ENCODE data around the gene ADAD1.

ADAD1 gene

GRCh38 chr4:122450847-122451246 is 72.0 kb downstream of the ADAD1 start:
- no peak overlapping the region for H3K4me3 ChIP-seq (replicated peaks; ENCODE audit: low read depth, low read length)
- DNase-seq (ENCODE audit: extremely low read depth, low read depth): peak; percentile 9
- peak; percentile 19 for TF ChIP-seq CTCF (IDR thresholded peaks at IDR 0.05; ENCODE audit: low read depth, low read length, missing control alignments)

- no peak for TF ChIP-seq CTCF (IDR thresholded peaks at IDR 0.05; ENCODE audit: low read depth, low read length, missing control alignments)
- H3K4me3 ChIP-seq (replicated peaks; ENCODE audit: low read depth, low read length): no peak overlapping the region
- DNase-seq (ENCODE audit: extremely low read depth, low read depth): no peak
Observed at GRCh38 chr4:122453384-122453995, 74.7 kb downstream of the ADAD1 start.

GRCh38 chr4:122456231-122457116 is 77.7 kb downstream of the ADAD1 start, which contains the start of gene IL2:
Gene IL2, minus strand, starts transcription at chr4:122456725. Its CDS starts 285 bp downstream, at chr4:122456440.
- no peak for DNase-seq (ENCODE audit: extremely low read depth, low read depth)
- TF ChIP-seq CTCF (IDR thresholded peaks at IDR 0.05; ENCODE audit: low read depth, low read length, missing control alignments): no peak
- H3K4me3 ChIP-seq (replicated peaks; ENCODE audit: low read depth, low read length): no peak within 1 kb of the TSS

- no peak overlapping the region for H3K4me3 ChIP-seq (replicated peaks; ENCODE audit: low read depth, low read length)
- DNase-seq (ENCODE audit: extremely low read depth, low read depth): no peak
- no peak for TF ChIP-seq CTCF (IDR thresholded peaks at IDR 0.05; ENCODE audit: low read depth, low read length, missing control alignments)
Observed at GRCh38 chr4:122458625-122459024, 79.8 kb downstream of the ADAD1 start.

GRCh38 chr4:122469457-122469856 is 90.6 kb downstream of the ADAD1 start:
- no peak for DNase-seq (ENCODE audit: extremely low read depth, low read depth)
- no peak for TF ChIP-seq CTCF (IDR thresholded peaks at IDR 0.05; ENCODE audit: low read depth, low read length, missing control alignments)
- no peak overlapping the region for H3K4me3 ChIP-seq (replicated peaks; ENCODE audit: low read depth, low read length)

- TF ChIP-seq CTCF (IDR thresholded peaks at IDR 0.05; ENCODE audit: low read depth, low read length, missing control alignments): no peak
- H3K4me3 ChIP-seq (replicated peaks; ENCODE audit: low read depth, low read length): no peak overlapping the region
- no peak for DNase-seq (ENCODE audit: extremely low read depth, low read depth)
Observed at GRCh38 chr4:122475233-122475632, 96.4 kb downstream of the ADAD1 start.
